Muscle of arm (tissue), 12 donors: Measurements from ENCODE around the gene CD24. TPM values are rescaled to one million over a fixed set of nuclear protein-coding genes. Genes with fewer than 3 reads are reported as not detected.
"Not testable (repeated sequence)": the region's sequence is repeated elsewhere in the genome, so short reads cannot be mapped to it uniquely, and the experiment has no call there.

Experiments
- DNase-seq: peaks from one replicate; pipeline ENCODE4 v3.0.0-alpha.2; 2013
- polyA plus RNA-seq, 12 donors: library from polyadenylated mRNA; unstranded; fragments of 120-200 nt; gene quantifications; one replicate each; pipeline ENCODE4 v1.2.1, GENCODE V29; 2013; ENCODE audit not compliant: insufficient read length in 12 of 12

CD24 gene
- polyA plus RNA-seq, 12 donors = 13.8 to 135 (median 30.9) TPM; not detected in 1

DNA sequence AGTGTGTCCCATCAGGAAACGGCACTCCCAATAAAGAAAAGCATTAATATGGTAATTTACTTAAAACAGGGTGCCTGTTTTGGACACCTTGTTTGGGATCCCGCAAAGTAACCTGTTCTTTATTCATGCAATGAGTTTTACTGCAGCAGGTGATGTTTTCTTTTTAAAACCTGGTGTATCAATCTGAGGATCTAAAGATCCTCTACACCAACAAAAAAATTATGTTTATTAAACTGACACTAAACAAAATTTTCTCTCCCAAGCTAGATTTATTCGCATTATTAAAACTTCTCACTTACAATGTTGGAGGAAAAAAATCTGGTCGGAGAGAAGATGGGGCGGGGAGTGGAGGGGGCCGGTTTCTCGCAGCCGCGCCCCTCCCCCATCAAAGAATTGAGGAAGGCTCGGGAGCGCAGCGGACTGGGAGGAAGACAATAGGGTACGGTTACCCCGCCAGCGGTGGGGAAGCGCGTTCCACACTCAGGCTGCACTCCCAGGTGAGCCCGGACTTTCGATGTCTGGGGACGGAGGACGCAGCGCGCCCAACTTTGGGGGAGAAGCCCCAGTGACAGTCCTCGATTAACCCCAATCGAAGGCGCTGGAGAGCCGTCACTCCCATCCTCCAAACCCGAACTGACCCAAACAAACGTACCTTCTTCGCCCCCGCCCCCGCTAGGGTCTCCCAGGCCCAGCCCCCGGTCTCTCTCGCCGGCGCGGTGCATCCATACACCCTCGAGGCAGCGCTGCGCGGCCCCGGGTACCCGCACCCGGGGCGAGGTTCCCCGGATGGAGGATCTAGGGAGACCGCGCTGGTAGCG is 1.3 kb downstream of the CD24 start:
- DNase-seq = no peak

DNA sequence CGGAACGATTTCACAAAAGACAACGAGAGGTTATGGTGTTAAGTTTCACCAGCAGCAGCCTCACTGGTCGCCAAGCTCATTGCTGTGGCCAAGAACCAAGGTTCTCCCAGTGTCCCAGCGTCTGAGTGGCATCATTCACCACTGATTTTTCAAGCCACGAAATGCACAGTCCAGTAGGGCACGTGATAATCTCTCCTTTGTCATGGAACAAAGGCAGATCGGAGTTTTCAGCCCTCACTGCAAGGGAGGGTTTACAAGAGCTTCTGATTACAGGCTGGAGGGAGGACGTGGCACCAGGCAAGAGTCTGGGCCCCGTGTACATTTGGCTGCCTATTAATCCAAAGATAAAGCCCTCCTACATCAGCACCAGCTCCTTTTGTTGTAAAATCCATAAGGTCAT is 2.0 kb downstream of the CD24 start:
- no peak for DNase-seq

- not testable (repeated sequence) for DNase-seq
These were observed 3.8 kb downstream of the CD24 start for GRCh38 chr6:106970769-106971168.

GRCh38 chr6:106967936-106968555 is 6.5 kb downstream of the CD24 start:
- no peak for DNase-seq

GRCh38 chr6:106966671-106967640 is 7.6 kb downstream of the CD24 start:
- DNase-seq = no peak

DNA sequence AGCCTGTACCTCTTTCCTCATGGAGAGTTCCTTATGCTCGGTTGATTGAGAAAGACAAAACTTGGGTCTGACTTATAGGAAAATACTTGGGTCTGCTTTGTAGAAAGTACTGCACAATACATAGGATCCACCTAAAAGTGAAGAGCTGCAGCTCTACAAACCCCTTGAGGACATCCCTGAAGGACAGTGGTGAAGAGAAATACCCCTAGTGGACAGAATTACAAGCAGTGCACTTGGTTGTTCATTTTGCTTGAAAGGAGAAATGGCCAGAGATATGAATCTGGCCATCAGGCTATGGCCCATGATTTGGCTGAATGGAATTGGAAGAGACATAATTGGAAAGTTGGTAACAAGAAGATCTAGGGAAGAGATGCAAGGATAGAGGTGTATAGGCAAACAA is 8.3 kb downstream of the CD24 start:
- no peak for DNase-seq

DNA sequence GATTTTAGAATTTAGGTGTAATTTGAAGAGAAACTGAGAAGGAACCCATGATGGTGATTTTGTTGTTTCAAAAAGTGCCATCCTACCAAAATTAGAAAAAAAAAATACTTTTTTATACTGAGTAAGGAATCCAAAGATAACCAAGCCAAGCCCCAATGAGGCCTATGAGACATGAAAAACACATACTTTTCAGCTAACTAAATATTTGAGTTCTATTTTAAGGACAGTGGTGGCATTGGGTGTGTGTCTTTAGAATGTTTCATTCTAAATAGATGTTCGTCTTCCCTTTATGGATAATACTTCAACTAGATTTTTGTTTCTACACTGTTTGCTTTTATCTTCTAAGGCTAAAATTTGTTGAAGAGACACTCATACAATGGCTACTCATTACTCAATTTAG is 9.6 kb downstream of the CD24 start:
- DNase-seq = no peak

DNA sequence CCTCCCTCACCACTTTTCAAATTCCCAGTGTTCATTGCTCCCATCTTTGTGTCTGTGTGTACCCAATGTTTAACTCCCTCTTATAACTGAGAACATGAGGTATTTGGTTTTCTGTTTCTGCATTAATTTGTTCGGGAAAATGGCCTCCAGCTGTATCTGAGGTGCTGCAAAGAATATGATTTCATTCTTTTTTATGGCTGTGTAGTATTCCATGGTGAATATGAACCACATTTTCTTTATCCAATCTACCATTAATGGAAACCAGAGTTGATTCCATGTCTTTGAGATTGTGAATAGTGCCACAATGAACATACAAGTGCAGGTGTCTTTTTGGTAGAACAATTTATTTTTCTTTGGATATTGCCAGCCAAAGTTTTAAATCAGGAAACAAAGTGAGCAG is 10.4 kb downstream of the CD24 start:
- DNase-seq = no peak

DNA sequence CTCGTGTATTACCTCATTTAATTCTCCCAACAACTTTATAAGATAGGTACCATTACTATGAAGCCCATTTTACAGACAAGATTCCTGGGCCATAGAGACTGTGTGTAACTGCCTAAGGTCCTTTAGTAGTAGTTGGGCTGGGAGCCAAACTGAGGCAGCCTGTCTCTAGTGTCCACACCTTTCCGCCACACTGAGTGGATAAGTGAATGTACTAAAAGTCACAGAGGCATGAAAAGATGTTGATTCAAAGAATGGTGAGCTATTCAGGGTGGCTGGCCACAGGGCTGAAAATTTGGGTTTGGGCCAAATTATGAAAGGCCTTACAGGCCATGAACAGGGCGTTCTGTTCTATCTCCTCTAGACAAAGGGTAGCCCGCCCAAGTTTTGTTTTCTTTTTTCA is 11.0 kb downstream of the CD24 start:
- DNase-seq = no peak

DNA sequence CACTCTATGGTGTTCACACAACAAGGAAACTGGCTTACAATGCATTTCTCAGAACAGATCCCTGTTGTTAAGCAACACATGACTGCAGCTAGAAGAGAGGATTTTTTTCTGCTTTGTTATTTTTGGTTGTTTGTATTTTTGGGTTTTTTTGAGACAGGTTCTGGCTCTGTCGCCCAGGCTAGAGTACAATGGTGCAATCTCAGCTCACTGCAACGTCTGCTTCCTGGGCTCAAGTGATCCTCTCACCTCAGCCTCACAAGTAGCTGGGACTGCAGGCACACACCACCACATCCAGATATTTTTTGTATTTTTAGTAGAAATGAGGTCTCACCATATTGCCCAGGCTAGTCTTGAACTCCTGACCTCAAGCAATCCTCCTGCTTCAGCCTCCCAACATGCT is 12.7 kb downstream of the CD24 start:
- no peak for DNase-seq

DNA sequence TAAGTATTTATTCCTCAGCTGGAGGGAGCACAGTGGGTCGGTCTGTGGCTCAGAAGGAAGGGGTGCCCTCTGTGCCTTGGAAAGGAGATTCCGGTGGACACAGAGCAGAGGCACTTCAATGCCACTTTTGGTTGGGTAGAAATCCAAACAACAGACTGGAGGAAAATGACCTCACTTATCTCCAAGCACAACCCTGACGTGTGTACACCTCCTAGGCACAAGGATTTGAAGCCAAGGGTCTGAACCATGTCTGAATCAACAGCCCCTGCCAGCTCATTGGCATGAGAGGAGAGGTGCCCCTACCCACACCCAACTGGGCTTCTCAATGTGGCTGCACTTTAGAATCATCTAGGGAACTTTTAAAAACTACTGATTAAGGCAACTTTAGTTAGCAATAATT is 13.4 kb downstream of the CD24 start:
- no peak for DNase-seq

- no peak for DNase-seq
These were observed 14.5 kb downstream of the CD24 start for GRCh38 chr6:106959985-106960384.

DNA sequence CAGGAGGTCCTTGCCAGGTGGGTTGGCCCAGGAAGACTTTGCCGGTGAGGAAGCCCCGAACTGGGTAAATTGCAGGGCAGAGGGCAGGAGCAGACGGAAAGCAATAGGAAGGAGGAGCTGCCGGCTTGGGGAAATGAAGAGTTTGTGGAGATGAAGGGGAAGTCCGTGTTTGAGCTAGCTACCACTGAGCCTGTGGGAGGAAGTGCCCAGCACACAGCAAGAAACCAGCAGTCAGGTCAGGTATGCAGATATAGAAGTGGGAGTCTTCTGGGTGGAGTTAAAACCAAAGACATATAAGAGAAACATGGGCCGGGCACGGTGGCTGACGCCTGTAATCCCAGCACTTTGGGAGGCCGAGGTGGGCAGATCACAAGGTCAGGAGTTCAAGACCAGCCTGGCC is 34.7 kb downstream of the CD24 start:
- no peak for DNase-seq

- DNase-seq = no peak
These were observed 35.3 kb downstream of the CD24 start for GRCh38 chr6:106939208-106939607.

DNA sequence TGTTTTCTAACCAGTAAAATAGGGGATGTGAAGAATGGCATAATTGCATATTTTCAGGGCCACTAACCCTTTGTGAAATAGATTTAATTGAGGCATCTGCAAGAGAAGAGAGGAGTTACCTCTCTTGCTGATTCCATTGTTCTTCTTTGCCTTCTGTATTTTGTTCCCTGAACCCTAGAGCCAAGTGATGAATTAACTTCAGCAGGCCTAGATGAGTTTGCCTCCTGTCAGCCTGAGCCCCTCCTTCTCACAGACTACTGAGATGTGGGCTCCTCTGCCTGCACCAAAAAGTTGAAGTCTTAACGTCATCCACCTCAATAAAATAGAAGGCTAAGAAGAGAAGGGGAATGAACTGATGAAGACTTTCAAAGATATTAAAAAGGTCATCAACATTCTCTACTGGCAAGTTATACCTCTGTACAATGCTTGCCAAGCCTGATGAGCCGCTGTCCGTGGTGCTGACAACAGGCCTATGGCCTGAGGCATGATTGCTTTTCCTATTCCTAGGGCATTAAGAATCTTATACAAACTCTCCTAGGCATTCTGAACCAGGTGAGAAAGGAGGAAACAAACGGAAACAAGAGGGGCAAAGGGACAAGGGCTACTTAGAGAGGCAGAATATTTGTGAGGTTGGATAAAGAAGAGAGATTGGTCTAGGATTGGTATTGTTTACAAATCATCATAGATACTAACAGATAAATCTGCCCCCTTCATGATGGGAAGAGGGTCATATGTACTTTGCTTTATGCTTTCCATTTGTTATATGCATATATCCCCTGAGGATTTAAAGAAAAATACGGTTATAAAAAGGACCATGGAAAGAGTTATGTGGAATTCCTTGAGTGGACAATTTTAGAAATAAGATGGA is 46.8 kb downstream of the CD24 start:
- DNase-seq = peak; percentile 71

DNA sequence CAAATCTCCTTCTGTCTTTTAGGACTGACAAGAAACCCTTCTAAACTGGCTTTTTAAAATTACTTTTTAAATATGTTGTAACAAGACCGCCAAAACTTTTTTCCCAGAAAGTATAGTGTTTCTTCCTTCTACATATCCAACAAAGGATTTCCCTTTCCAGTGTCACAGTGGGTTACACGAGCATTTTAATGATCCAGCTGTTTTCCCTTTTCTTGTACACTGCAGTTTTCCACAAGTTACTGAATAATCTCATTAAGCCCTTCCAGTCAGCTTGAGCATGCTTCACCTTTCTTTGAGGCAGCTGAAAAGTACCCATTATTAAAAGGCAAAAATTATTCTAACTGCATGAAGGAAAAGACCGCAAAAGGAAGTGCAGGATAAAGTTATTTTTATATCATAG is 48.6 kb downstream of the CD24 start:
- no peak for DNase-seq

DNA sequence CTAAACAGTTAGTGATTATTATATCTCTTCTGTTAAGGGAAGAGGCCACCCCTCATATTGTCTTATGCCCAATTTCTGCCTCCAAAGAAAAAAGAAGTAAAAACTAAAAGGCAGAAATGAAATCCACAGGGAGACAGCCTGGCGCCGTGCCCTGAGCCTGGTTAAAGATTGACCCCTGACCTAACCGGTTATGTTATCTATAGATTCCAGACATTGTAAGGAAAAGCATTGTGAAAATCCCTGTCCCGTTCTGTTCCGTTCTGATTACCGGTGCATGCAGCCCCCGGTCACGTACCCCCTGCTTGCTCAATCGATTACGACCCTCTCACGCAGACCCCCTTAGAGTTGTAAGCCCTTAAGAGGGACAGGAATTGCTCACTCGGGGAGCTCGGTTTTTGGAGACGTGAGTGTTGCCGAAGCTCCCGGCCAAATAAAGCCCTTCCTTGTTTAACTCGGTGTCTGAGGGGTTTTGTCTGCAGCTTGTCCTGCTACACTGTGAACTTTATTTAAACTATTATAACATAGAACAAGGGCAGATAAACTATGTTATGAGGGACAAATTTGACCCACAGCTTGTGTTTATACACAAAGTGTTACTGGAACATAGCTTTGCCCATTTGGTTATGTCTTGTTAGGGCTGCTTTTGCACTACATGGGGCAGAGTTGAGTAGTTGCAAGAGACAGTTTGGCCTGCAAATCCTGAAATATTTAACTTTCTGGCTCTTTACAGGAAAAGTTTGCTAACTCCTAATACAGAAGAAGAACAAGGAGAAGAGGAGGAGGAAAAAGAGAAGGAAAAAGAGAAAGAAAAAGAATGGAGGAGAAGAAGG is 49.6 kb downstream of the CD24 start:
- no peak for DNase-seq

DNA sequence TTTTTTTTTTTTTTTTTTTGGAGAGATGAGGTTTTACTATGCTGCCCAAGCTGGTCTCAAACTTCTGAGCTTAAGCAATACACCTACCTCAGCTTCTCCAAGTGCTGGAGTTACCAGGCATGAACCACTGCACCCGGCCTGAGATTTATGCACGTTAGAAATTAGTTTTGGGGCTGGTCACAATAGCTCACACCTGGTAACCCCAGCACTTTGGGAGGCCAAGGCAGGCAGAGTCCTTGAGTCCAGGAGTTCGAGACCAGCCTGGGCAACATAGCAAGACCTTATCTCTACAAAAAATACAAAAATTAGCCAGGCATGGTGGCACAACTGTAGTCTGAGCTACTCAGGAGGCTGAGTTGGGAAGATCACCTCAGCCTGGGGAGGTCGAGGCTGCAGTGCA is 51.9 kb downstream of the CD24 start:
- DNase-seq = no peak
